Measurements from ENCODE around the gene DNAJC19.

GRCh38 chr3:180970931-180971330 lies 18.6 kb downstream of the DNAJC19 start:
- no peak for TF ChIP-seq CTCF (IDR thresholded peaks at IDR 0.05; ENCODE audit: low read depth, low read length)
- TF ChIP-seq POLR2A (IDR thresholded peaks at IDR 0.05; ENCODE audit: extremely low read depth, insufficient read length) = no peak
- no peak for TF ChIP-seq MAX (IDR thresholded peaks at IDR 0.05; ENCODE audit: low read depth, low read length)
- TF ChIP-seq MYC (IDR thresholded peaks at IDR 0.05; ENCODE audit: low read depth, low read length) = no peak

All from NB4 (cell line).